ENCODE results near the gene C5orf63.
"Not testable (repeated sequence)": the region's sequence is repeated elsewhere in the genome, so short reads cannot be mapped to it uniquely, and the experiment has no call there.

Gene C5orf63

GRCh38 chr5:127030259-127031146 lies 42.8 kb downstream of the C5orf63 start, which contains the start of gene MARCHF3:
Gene MARCHF3, minus strand, starts transcription at chr5:127030558. Its CDS starts 112,387 bp downstream, at chr5:126918171.
- peak; percentile 98 for DNase-seq

GRCh38 chr5:127029581-127030258 lies 43.6 kb downstream of the C5orf63 start:
- DNase-seq: peak; percentile 78

GRCh38 chr5:127028822-127029457 lies 44.4 kb downstream of the C5orf63 start:
- no peak for DNase-seq

- no peak for DNase-seq
These were observed 45.8 kb downstream of the C5orf63 start for GRCh38 chr5:127027539-127027938.

- no peak for DNase-seq
These were observed 47.1 kb downstream of the C5orf63 start for GRCh38 chr5:127026166-127026565.

DNA sequence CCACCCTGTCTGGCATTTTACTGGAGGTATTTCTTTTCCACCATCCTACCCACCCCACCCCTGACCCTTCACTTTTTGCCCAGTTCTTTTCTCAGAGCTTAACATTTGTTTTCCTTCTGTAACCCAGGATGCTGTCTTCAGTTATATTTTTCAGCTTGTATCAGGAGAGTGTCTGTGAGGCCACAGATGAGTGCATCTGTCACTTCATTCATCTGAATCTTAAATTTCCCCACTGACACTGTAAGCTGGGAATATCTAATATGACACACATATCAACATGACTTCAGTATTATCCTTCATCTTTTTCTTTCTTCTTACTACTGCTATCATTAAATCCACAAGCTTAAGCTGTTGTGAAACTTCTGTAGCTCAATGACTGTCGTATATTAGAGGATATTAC lies 47.8 kb downstream of the C5orf63 start:
- no peak for DNase-seq

DNA sequence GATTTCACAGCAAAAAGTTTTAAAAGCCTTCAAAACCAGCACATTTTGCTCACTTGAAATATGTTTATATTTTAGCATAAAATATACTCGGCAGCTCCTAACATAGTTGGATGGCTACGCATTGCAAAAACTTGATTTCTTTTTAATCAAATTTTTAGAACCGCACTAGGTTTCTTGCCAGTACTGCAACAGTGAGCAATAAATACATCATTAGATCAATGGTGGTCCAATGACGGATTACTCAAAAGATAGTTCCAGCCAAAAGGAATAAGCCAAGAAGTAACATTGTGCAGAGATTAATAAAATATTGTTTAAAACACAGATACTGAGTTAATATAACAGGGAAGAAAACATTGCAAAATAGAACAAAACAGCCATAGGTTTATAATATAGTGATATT lies 48.5 kb downstream of the C5orf63 start:
- DNase-seq: no peak

DNA sequence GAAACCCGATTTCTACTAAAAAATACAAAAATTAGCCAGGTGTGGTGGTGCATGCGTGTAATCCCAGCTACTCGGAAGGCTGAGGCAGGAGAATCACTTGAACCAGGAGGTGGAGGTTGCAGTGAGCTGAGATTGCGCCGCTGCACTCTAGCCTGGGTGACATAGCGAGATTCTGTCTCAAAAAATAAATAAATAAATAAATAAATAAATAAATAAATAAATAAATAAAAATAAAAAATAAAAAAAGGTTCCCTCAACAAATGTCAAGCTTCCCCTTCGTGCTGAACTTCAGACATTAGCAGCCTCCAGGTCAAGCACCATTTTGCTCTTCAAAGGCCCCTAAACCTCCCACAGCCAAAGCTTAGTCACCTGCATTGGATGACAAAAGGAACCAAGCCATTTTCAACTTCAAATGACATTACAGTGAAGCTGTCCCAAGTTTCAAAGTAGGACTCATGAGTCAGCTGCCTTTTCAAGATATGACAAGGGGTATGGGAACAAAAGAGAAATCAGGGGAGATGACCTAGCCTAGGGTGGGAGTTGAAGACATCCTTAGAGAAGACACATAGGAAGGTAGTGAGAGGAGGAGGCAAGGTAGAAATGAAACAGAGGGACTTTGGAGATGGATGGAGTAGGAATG lies 49.6 kb downstream of the C5orf63 start:
- not testable (repeated sequence) for DNase-seq

DNA sequence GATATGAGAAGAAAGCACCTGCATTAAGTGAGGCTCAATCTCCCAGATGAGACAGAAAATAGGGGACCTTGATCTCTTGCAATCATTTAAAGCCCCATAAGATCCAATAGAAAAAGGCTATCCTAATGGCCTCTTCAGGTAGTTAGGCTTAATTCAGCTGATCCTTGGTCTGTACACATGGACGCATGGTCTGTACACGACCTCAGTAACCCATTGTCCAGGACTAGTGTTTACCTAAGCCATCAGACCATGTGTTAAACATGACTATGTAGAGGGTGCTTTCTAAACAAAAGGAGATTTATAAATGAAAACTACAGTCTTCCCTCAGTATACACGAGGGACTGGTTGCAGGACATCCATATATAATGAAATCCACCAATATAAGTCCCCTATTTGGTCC lies 50.5 kb downstream of the C5orf63 start:
- DNase-seq: no peak

- no peak for DNase-seq
These were observed 53.4 kb downstream of the C5orf63 start for GRCh38 chr5:127019928-127020327.

GRCh38 chr5:127016722-127017121 lies 56.6 kb downstream of the C5orf63 start:
- not testable (repeated sequence) for DNase-seq

DNA sequence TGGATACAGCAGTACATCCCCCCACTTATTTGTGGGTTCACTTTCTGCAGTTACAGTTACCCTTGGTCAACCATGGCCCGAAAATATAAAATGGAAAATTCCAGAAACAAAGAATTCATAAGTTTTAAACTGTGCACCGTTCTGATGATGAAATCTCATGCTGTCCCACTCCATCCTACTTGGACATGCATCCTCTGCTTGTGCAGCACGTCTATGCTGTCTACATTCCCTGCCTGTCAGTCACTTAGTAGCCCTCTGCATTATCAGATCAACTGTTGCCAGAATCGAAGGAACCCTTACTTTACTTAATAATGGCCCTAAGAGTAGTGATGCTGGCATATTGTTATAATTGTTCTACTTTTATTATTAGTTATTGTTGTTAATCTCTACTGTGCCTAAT lies 57.6 kb downstream of the C5orf63 start:
- no peak for DNase-seq

DNA sequence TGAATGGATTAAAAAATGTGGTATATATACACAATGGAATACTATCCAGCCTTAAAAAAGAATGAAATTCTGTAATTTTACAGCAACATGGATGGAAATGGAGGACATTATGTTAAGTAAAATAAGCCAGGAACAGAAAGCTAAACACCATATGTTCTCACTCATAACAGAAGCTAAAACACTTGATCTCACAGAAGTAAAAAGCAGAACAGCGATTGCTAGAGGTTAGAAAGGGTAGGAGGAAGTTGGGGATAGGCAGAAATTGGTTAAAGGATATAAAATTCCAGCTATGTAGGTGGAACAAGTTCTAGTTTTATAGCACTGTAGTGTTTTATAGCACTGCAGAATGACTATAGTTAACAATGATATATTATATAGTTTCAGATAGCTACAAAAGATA lies 58.7 kb downstream of the C5orf63 start:
- DNase-seq: no peak

GRCh38 chr5:127013407-127013806 lies 59.9 kb downstream of the C5orf63 start:
- no peak for DNase-seq

DNA sequence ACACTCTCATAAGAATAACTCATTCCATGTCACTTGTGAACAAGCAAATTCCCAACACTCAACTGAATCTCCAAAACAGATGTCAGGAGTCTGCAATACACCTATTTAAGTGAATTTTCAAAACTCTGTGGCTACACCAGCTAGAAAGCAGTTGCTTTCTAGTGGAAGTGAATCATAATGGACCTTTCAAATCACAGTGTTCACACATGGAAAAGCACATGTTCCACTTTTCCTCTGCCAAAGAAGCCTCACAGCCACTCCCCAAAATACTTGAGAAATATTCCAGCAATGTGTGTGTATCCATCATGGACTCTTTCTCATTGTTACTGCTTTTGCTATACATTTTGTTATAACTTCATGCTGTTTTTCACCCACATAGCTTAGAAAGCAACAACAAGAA lies 60.4 kb downstream of the C5orf63 start:
- no peak for DNase-seq

- DNase-seq: no peak
These were observed 61.2 kb downstream of the C5orf63 start for GRCh38 chr5:127011961-127012644.

- no peak for DNase-seq
These were observed 62.1 kb downstream of the C5orf63 start for GRCh38 chr5:127011153-127011552.

GRCh38 chr5:127010362-127010761 lies 62.9 kb downstream of the C5orf63 start:
- DNase-seq: no peak

- DNase-seq: no peak
These were observed 63.5 kb downstream of the C5orf63 start for GRCh38 chr5:127009784-127010183.

- DNase-seq: no peak
These were observed 64.9 kb downstream of the C5orf63 start for GRCh38 chr5:127008300-127008975.

- no peak for DNase-seq
These were observed 65.8 kb downstream of the C5orf63 start for GRCh38 chr5:127007522-127007921.

- DNase-seq: no peak
These were observed 66.6 kb downstream of the C5orf63 start for GRCh38 chr5:127006744-127007143.
